Gastroesophageal sphincter (tissue), 3 donors: ENCODE measurements around the gene CCDC127.

Experiments used
- CTCF ChIP-seq, 4 experiments: fragments of 200-600 bp in 2 of 4; fragments of 450-650 bp in 2 of 4; sonication (generic) in 1 of 4; IDR thresholded peaks; one replicate each; pipeline ENCODE4 v1.5.1; 2017 to 2019; ENCODE audit warnings: antibody characterized with exemption in 4 of 4, mild to moderate bottlenecking in 2 of 4, moderate library complexity in 2 of 4
- EP300 ChIP-seq: sonication (generic); formaldehyde crosslinking; IDR thresholded peaks from one replicate; pipeline ENCODE4 v1.6.1; 2017; ENCODE audit warnings: antibody characterized with exemption, mild to moderate bottlenecking
- POLR2A ChIP-seq, 2 donors: fragments of 450-650 bp; IDR thresholded peaks; one replicate each; pipeline ENCODE4 v1.6.1; 2017; ENCODE audit warnings: antibody characterized with exemption in 2 of 2, mild to moderate bottlenecking in 2 of 2, moderate library complexity in 1 of 2
- POLR2AphosphoS5 ChIP-seq: sonication (generic); formaldehyde crosslinking; IDR thresholded peaks from one replicate; pipeline ENCODE4 v1.6.1; 2017; ENCODE audit warnings: antibody characterized with exemption

GRCh38 chr5:219991-220390 lies 2.0 kb upstream of the CCDC127 start:
- TF ChIP-seq POLR2AphosphoS5 = no peak
- no peak for TF ChIP-seq CTCF (IDR thresholded peaks at IDR 0.05)
- TF ChIP-seq POLR2A (IDR thresholded peaks at IDR 0.05) = no peak
- no peak for TF ChIP-seq EP300
